Stimulated activated CD4-positive, alpha-beta T cell treated with anti-CD3 and anti-CD28 coated beads, Interleukin-4, amount 100 ng/mL, for 48 hours (primary cell): ENCODE data around the gene PDE4D.

Experiments used
- DNase-seq, 2 donors: peaks; one replicate each; pipeline ENCODE4 v3.0.0-alpha.2; 2020; ENCODE audit warnings: low read depth in 2 of 2

PDE4D gene

GRCh38 chr5:59366784-59367183 lies 526.7 kb downstream of the PDE4D start:
- no peak for DNase-seq

- DNase-seq = no peak
These were observed 531.1 kb downstream of the PDE4D start for GRCh38 chr5:59362438-59362837.

- DNase-seq = no peak
These were observed 532.1 kb downstream of the PDE4D start for GRCh38 chr5:59361454-59361853.

GRCh38 chr5:59360130-59360555 lies 533.4 kb downstream of the PDE4D start:
- DNase-seq = no peak

- no peak for DNase-seq
These were observed 535.3 kb downstream of the PDE4D start for GRCh38 chr5:59358005-59358861.

GRCh38 chr5:59357381-59357977 lies 536.0 kb downstream of the PDE4D start:
- no peak for DNase-seq

- no peak for DNase-seq
These were observed 536.6 kb downstream of the PDE4D start for GRCh38 chr5:59356813-59357380.

GRCh38 chr5:59354811-59355210 lies 538.7 kb downstream of the PDE4D start:
- no peak for DNase-seq

- no peak for DNase-seq
These were observed 539.3 kb downstream of the PDE4D start for GRCh38 chr5:59354274-59354673.

- DNase-seq = no peak
These were observed 542.3 kb downstream of the PDE4D start for GRCh38 chr5:59351076-59351794.

- no peak for DNase-seq
These were observed 545.3 kb downstream of the PDE4D start for GRCh38 chr5:59348189-59348588.

- no peak for DNase-seq
These were observed 546.5 kb downstream of the PDE4D start for GRCh38 chr5:59346982-59347381.

- DNase-seq = no peak
These were observed 547.0 kb downstream of the PDE4D start for GRCh38 chr5:59346514-59346913.

- no peak for DNase-seq
These were observed 551.3 kb downstream of the PDE4D start for GRCh38 chr5:59342181-59342580.

GRCh38 chr5:59341760-59342159 lies 551.8 kb downstream of the PDE4D start:
- no peak for DNase-seq

GRCh38 chr5:59341155-59341554 lies 552.4 kb downstream of the PDE4D start:
- DNase-seq = no peak

- DNase-seq = no peak
These were observed 552.9 kb downstream of the PDE4D start for GRCh38 chr5:59340637-59341036.

- DNase-seq = no peak
These were observed 556.3 kb downstream of the PDE4D start for GRCh38 chr5:59337240-59337639.

- DNase-seq = no peak
These were observed 558.0 kb downstream of the PDE4D start for GRCh38 chr5:59335544-59335943.

- no peak for DNase-seq
These were observed 560.1 kb downstream of the PDE4D start for GRCh38 chr5:59333416-59333815.

GRCh38 chr5:59332236-59332973 lies 561.1 kb downstream of the PDE4D start:
- DNase-seq = no peak

GRCh38 chr5:59330680-59331079 lies 562.8 kb downstream of the PDE4D start:
- DNase-seq = no peak
